ENCODE measurements around the gene GLI3.

GRCh38 chr7:41996381-41997035 is 240.5 kb downstream of the GLI3 start:
- TF ChIP-seq CTCF (IDR thresholded peaks at IDR 0.05) (no peak), POLR2A (IDR thresholded peaks at IDR 0.05) (no peak)

All from adrenal gland (tissue), 5 donors.